IMR-90 (cell line): ENCODE measurements around the gene ITLN1. TPM values are rescaled to one million over a fixed set of nuclear protein-coding genes. Genes with fewer than 3 reads are reported as not detected.

Source experiments
- ATAC-seq: fragments of 200-7000 bp; cut with Tn5 transposase; 2 replicates; pipeline ENCODE4 v1.9.1; 2020; ENCODE audit warnings: low read depth, mild to moderate bottlenecking, moderate library complexity
- BruUV-seq: library from RNA; stranded (reverse); fragments of 400-500 nt; replicated peaks from 2 replicates; lab custom pipeline; 2021; lab: Mats Ljungman, UMichigan
- CTCF ChIA-PET: fragments of 300-600 bp; formaldehyde crosslinking; extraction: SDS; loops from one replicate; lab custom pipeline; 2021; ENCODE audit warnings: antibody characterized with exemption; lab: Yijun Ruan, JAX
- POLR2A ChIA-PET: fragments of 300-600 bp; sonication (Branson Sonifier 250); formaldehyde crosslinking; loops from one replicate; lab custom pipeline; 2022; ENCODE audit warnings: antibody characterized with exemption; ENCODE audit not compliant: unreplicated experiment; lab: Charles Lee
- DNase-seq: peaks from one replicate; pipeline ENCODE4 v3.0.0; 2013
- H2AFZ ChIP-seq: replicated peaks from 2 replicates; pipeline ENCODE3; 2013; ENCODE audit warnings: low read length, mild to moderate bottlenecking; ENCODE audit not compliant: poor library complexity
- H2AK5ac ChIP-seq: 2 replicates; pipeline ENCODE4 v1.6.1; 2013; ENCODE audit warnings: low read depth, low read length, inconsistent platforms
- H2AK9ac ChIP-seq: replicated peaks from 2 replicates; pipeline ENCODE3; 2013; ENCODE audit warnings: mild to moderate bottlenecking, low read depth, low read length, moderate library complexity; ENCODE audit not compliant: poor library complexity
- H2BK120ac ChIP-seq: 2 replicates; pipeline ENCODE4 v1.6.1; 2013; ENCODE audit warnings: low read depth, low read length, inconsistent platforms
- H2BK15ac ChIP-seq: 3 replicates; pipeline ENCODE4 v1.6.1; 2013; ENCODE audit warnings: low read depth, low read length, inconsistent platforms
- H2BK20ac ChIP-seq: 2 replicates; pipeline ENCODE4 v1.6.1; 2013; ENCODE audit warnings: low read depth, mild to moderate bottlenecking, inconsistent platforms, low read length, moderate library complexity
- H2BK5ac ChIP-seq: 2 replicates; pipeline ENCODE4 v1.6.1; 2013; ENCODE audit warnings: mild to moderate bottlenecking, low read depth, low read length, inconsistent platforms; ENCODE audit not compliant: poor library complexity, severe bottlenecking
- H3K14ac ChIP-seq: replicated peaks from 2 replicates; pipeline ENCODE4 v1.6.1; 2013; ENCODE audit warnings: low read depth, low read length, inconsistent platforms
- H3K18ac ChIP-seq: 2 replicates; pipeline ENCODE4 v1.6.1; 2013; ENCODE audit warnings: low read depth, low read length, control low read depth
- H3K23ac ChIP-seq: 2 replicates; pipeline ENCODE4 v1.6.1; 2013; ENCODE audit warnings: low read depth, low read length, inconsistent platforms
- H3K27ac ChIP-seq: 2 replicates; pipeline ENCODE4 v1.5.1; 2013; ENCODE audit warnings: mild to moderate bottlenecking, control low read depth, low read length; ENCODE audit not compliant: insufficient read depth
- H3K27me3 ChIP-seq: 2 replicates; pipeline ENCODE4 v1.6.1; 2013; ENCODE audit warnings: low read length; ENCODE audit not compliant: control insufficient read depth, insufficient read depth
- H3K36me3 ChIP-seq: 2 replicates; pipeline ENCODE4 v1.6.1; 2013; ENCODE audit warnings: low read length, mixed read lengths; ENCODE audit not compliant: control insufficient read depth, insufficient read depth
- H3K4ac ChIP-seq: 2 replicates; pipeline ENCODE4 v1.6.1; 2013; ENCODE audit warnings: low read depth, low read length, inconsistent platforms
- H3K4me1 ChIP-seq: 2 replicates; pipeline ENCODE4 v1.6.1; 2013; ENCODE audit warnings: low read length, mixed read lengths; ENCODE audit not compliant: control insufficient read depth, insufficient read depth
- H3K4me2 ChIP-seq: 2 replicates; pipeline ENCODE4 v1.6.1; 2013; ENCODE audit warnings: low read depth, mild to moderate bottlenecking, control low read depth, low read length, moderate library complexity
- H3K4me3 ChIP-seq: 2 replicates; pipeline ENCODE4 v1.5.1; 2013; ENCODE audit warnings: low read depth, mild to moderate bottlenecking, control low read depth, low read length, moderate library complexity; ENCODE audit not compliant: insufficient read depth
- H3K56ac ChIP-seq: 2 replicates; pipeline ENCODE4 v1.6.1; 2013; ENCODE audit warnings: low read length, inconsistent platforms; ENCODE audit not compliant: insufficient read depth; ENCODE audit errors: extremely low read depth
- H3K79me1 ChIP-seq, 2 experiments: 2 replicates each; pipeline ENCODE4 v1.6.1; 2013; ENCODE audit warnings: low read length in 2 of 2, inconsistent platforms in 1 of 2, low read depth in 1 of 2
- H3K9ac ChIP-seq: 2 replicates; pipeline ENCODE4 v1.6.1; 2013; ENCODE audit warnings: low read depth, low read length, control low read depth
- H3K9me1 ChIP-seq: 2 replicates; pipeline ENCODE4 v1.6.1; 2013; ENCODE audit warnings: low read length, inconsistent platforms; ENCODE audit not compliant: insufficient read depth
- H3K9me3 ChIP-seq: 2 replicates; pipeline ENCODE4 v1.6.1; 2013; ENCODE audit warnings: low read length; ENCODE audit not compliant: control insufficient read depth, insufficient read depth
- H4K20me1 ChIP-seq: 2 replicates; pipeline ENCODE4 v1.6.1; 2013; ENCODE audit warnings: low read length, inconsistent platforms; ENCODE audit not compliant: insufficient read depth
- H4K5ac ChIP-seq: 2 replicates; pipeline ENCODE4 v1.6.1; 2013; ENCODE audit warnings: mild to moderate bottlenecking, low read depth, low read length, control low read depth
- H4K8ac ChIP-seq, 2 experiments: 2 replicates each; pipeline ENCODE4 v1.6.1; 2013; ENCODE audit warnings: low read depth in 2 of 2, low read length in 2 of 2, control low read depth in 1 of 2, inconsistent platforms in 1 of 2
- H4K91ac ChIP-seq: 2 replicates; pipeline ENCODE4 v1.6.1; 2013; ENCODE audit warnings: low read depth, low read length, inconsistent platforms; ENCODE audit not compliant: insufficient read depth
- BHLHE40 ChIP-seq: fragments of 150-350 bp; IDR thresholded peaks from 2 replicates; pipeline ENCODE4 v1.6.1; 2016; ENCODE audit warnings: mild to moderate bottlenecking, low read depth, low read length
- FOS ChIP-seq: fragments of 150-350 bp; IDR thresholded peaks from 2 replicates; pipeline ENCODE4 v1.6.1; 2016; ENCODE audit warnings: low read depth, low read length
- WGBS, 2 experiments: methylation state at CpG; one replicate each; pipeline versions ENCODE4 v1.1.5 to v1.1.7; 2013; ENCODE audit warnings: missing lambda C conversion rate in 2 of 2; ENCODE audit not compliant: insufficient read length in 1 of 2; ENCODE audit errors: extremely low coverage in 2 of 2; 5-methylcytosine and 5-hydroxymethylcytosine counted together
- dilution Hi-C: fragments of 300-500 bp; cut with HindIII; formaldehyde crosslinking; loops from one replicate; pipeline ENCODE4 v1.14.3; 2018; ENCODE audit warnings: low sequenced_read_pairs; ENCODE audit not compliant: unreplicated experiment
- in situ Hi-C: fragments of 300-500 bp; cut with MboI; formaldehyde crosslinking; loops from 3 replicates; pipeline ENCODE4 v1.14.3; 2019; ENCODE audit warnings: low sequenced_read_pairs, inconsistent platforms, mixed read lengths
- intact Hi-C: fragments of 100-400 bp; cut with micrococcal nuclease; formaldehyde crosslinking; loops from 2 replicates; pipeline ENCODE4 v1.10.0; 2022
- polyA plus RNA-seq, 3 experiments: library from polyadenylated mRNA; depleted of rRNA; stranded (reverse); fragments of >200 nt; gene quantifications; 2 replicates each; pipeline ENCODE4 v1.2.3, GENCODE V29; 2012; ENCODE audit warnings: low replicate concordance in 1 of 3
- total RNA-seq: library from RNA; depleted of rRNA; stranded (reverse); fragments of >200 nt; gene quantifications from 2 replicates; pipeline ENCODE4 v1.2.3, GENCODE V29; 2012

The ITLN1 gene
- total and polyA plus RNA-seq, 2 of the 4 experiments (the other 2 are of a cell fraction): not detected

DNA sequence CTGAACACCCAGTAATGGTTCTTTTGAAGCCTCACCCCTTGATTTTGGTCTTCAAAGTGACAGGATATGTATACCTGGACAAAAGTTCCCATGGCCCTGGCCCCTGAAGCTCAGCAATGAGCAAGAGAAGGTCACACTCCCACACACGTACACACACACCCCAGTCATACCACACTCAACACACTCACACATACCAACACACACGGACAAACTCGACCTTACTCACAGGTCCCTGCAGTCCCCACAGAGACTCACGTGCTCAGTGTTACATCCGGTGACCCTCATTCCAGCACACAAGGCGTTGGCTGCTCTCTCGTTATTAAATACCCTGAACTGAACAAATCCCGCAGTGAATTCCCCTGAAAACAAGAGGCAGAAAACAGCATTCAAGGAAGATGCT lies 5.9 kb downstream of the ITLN1 start:
- no peak overlapping the region for H2BK120ac ChIP-seq
- peak overlapping the region; percentile 16 for H2AK9ac ChIP-seq
- ATAC-seq (no peak), DNase-seq (no peak)
- H2AK5ac ChIP-seq: no peak overlapping the region
- no peak overlapping the region for H2AFZ ChIP-seq
- H3K27me3 ChIP-seq: no peaks in the 10 kb centered on the region
- no peak overlapping the region for H3K4ac ChIP-seq
- H3K56ac ChIP-seq: no peak overlapping the region
- H3K9ac ChIP-seq: no peak overlapping the region
- no peaks in the 10 kb centered on the region for H3K9me1 ChIP-seq
- H4K5ac ChIP-seq: no peak overlapping the region
- no peak overlapping the region for H2BK5ac ChIP-seq
- in situ Hi-C loops (no loop called here), intact Hi-C loops (no loop called here), dilution Hi-C loops (no loop called here)
- H2BK20ac ChIP-seq: no peak overlapping the region
- H3K23ac ChIP-seq: no peak overlapping the region
- H3K4me3 ChIP-seq: no peak overlapping the region
- H3K14ac ChIP-seq: no peak overlapping the region
- no peak overlapping the region for H4K8ac ChIP-seq
- no peak overlapping the region for H3K4me2 ChIP-seq
- no peaks in the 10 kb centered on the region for H3K79me1 ChIP-seq
- no peaks in the 10 kb centered on the region for H4K20me1 ChIP-seq
- no peak overlapping the region for H4K91ac ChIP-seq
- H3K36me3 ChIP-seq: no peaks in the 10 kb centered on the region
- ChIA-PET CTCF (no interaction called here), POLR2A (no interaction called here)
- H3K4me1 ChIP-seq: no peaks in the 10 kb centered on the region
- H3K27ac ChIP-seq: no peak overlapping the region
- no CpG with 5 or more reads among the region's 8 CpGs for WGBS, 2 experiments
- H3K9me3 ChIP-seq: no peaks in the 10 kb centered on the region
- no TSS peak for BruUV-seq
- no peak overlapping the region for H2BK15ac ChIP-seq
- no peak overlapping the region for H3K18ac ChIP-seq
- no peak for TF ChIP-seq BHLHE40
- no peak for TF ChIP-seq FOS
